SK-N-MC (cell line): ENCODE data around the gene GYS2.

Experiments used
- EZH2 ChIP-seq: fragments of 200-600 bp; sonication (generic); IDR thresholded peaks from one replicate; pipeline ENCODE4 v1.6.1; 2017; ENCODE audit warnings: antibody characterized with exemption
- POLR2AphosphoS5 ChIP-seq: IDR thresholded peaks from 2 replicates; pipeline ENCODE4 v1.6.1; 2012; ENCODE audit warnings: mild to moderate bottlenecking, low read depth, low read length, borderline replicate concordance

- TF ChIP-seq EZH2, result no peak
- TF ChIP-seq POLR2AphosphoS5, result no peak
Measured at GRCh38 chr12:21571046-21571445, 33.6 kb downstream of the GYS2 start.
